ENCODE results near the gene NAA40. TPM values are rescaled to one million over a fixed set of nuclear protein-coding genes. Genes with fewer than 3 reads are reported as not detected.

The NAA40 gene
- total and polyA plus RNA-seq, 2 of the 13 experiments (the other 11 are each of a cell fraction or from before 2014, with no cell fraction given) = 11.1 to 17.9 TPM

GRCh38 chr11:63937713-63938478 is 906 bp upstream of the NAA40 start (continued):
- TF ChIP-seq NR2F2 (IDR thresholded peaks at IDR 0.05; ENCODE audit: borderline replicate concordance, low read depth) = no peak
- no peak for TF ChIP-seq PRDM10 (CRISPR knock-in tag; IDR thresholded peaks at IDR 0.05; ENCODE audit: low read depth)
- TF ChIP-seq ZNF616 (CRISPR knock-in tag; IDR thresholded peaks at IDR 0.05; ENCODE audit: low read depth) = no peak
- TF ChIP-seq KLF12 (CRISPR knock-in tag; IDR thresholded peaks at IDR 0.05; ENCODE audit: borderline replicate concordance) = 0 out of 2 replicates have a peak, but pooled peaks have one; percentile 32
- no peak for TF ChIP-seq CC2D1A (CRISPR knock-in tag; IDR thresholded peaks at IDR 0.05)
- TF ChIP-seq MYNN (CRISPR knock-in tag; IDR thresholded peaks at IDR 0.05; ENCODE audit: low read depth) = no peak
- 0 out of 2 replicates have a peak, but pooled peaks have one; percentile 30 for TF ChIP-seq NCOA1 (CRISPR knock-in tag; IDR thresholded peaks at IDR 0.05)
- TF ChIP-seq ZNF263 (CRISPR knock-in tag; IDR thresholded peaks at IDR 0.05) = peak; percentile 73
- TF ChIP-seq ZNF446 (CRISPR knock-in tag; IDR thresholded peaks at IDR 0.05) = no peak
- TF ChIP-seq ELF1 (CRISPR knock-in tag; IDR thresholded peaks at IDR 0.05) = peak; percentile 14; the same call in 1 of the 2 replicates
- TF ChIP-seq HNRNPUL1 (IDR thresholded peaks at IDR 0.05; ENCODE audit: low read depth, low read length) = no peak
- no peak for TF ChIP-seq KLF15 (CRISPR knock-in tag; IDR thresholded peaks at IDR 0.05; ENCODE audit: borderline replicate concordance)
- no peak for TF ChIP-seq ZNF124 (CRISPR knock-in tag; IDR thresholded peaks at IDR 0.05)
- no peak for TF ChIP-seq NR2F1 (CRISPR knock-in tag; IDR thresholded peaks at IDR 0.05)
- no peak for TF ChIP-seq AFF4 (CRISPR knock-in tag; IDR thresholded peaks at IDR 0.05)
- TF ChIP-seq YEATS4 (CRISPR knock-in tag; IDR thresholded peaks at IDR 0.05; ENCODE audit: borderline replicate concordance) = 0 out of 2 replicates have a peak, but pooled peaks have one; percentile 16
- TF ChIP-seq ZNF530 (CRISPR knock-in tag; IDR thresholded peaks at IDR 0.05; ENCODE audit: low read depth) = no peak
- TF ChIP-seq MAFG (CRISPR knock-in tag; IDR thresholded peaks at IDR 0.05) = no peak
- no peak for TF ChIP-seq ZNF775 (CRISPR knock-in tag; IDR thresholded peaks at IDR 0.05; ENCODE audit: borderline replicate concordance)
- TF ChIP-seq ELF3 (CRISPR knock-in tag; IDR thresholded peaks at IDR 0.05) = no peak; the same call in 1 of the 2 replicates
- TF ChIP-seq GABPB1 (CRISPR knock-in tag; IDR thresholded peaks at IDR 0.05) = no peak
- no peak for TF ChIP-seq RFXAP (CRISPR knock-in tag; IDR thresholded peaks at IDR 0.05; ENCODE audit: borderline replicate concordance)
- peak; percentile 15; the same call in 1 of the 2 replicates for TF ChIP-seq RXRA (CRISPR knock-in tag; IDR thresholded peaks at IDR 0.05)
